Body of pancreas (tissue), 4 donors: ENCODE data around the gene TBC1D9B. TPM values are rescaled to one million over a fixed set of nuclear protein-coding genes. Genes with fewer than 3 reads are reported as not detected.

Experiments used
- ATAC-seq: fragments of 150-250 bp; one replicate; pipeline ENCODE4 v1.9.1; 2016
- DNase-seq, 4 donors: peaks; one replicate each; pipeline ENCODE4 v3.0.0-alpha.2; 2019
- H3K27ac ChIP-seq, 4 donors: fragments of 200-600 bp; sonication (generic); 1 replicate in 3 of 4; 2 replicates in 1 of 4; pipeline versions ENCODE4 v1.5.1 to v1.6.1; 2016 to 2019; ENCODE audit warnings: mild to moderate bottlenecking in 1 of 4, mixed read lengths in 1 of 4, moderate library complexity in 1 of 4
- H3K27me3 ChIP-seq, 2 donors: fragments of 200-600 bp; sonication (generic); one replicate each; pipeline ENCODE4 v1.6.0; 2016; ENCODE audit warnings: mild to moderate bottlenecking in 1 of 2
- H3K36me3 ChIP-seq, 2 donors: fragments of 200-600 bp; sonication (generic); replicated peaks in 1 of 2; 2 replicates each; pipeline ENCODE4 v1.5.1; 2016; ENCODE audit warnings: low read depth in 2 of 2; ENCODE audit not compliant: insufficient read depth in 1 of 2
- H3K4me1 ChIP-seq: fragments of 200-600 bp; sonication (generic); one replicate; pipeline ENCODE4 v1.6.0; 2016
- H3K4me3 ChIP-seq, 2 donors: fragments of 200-600 bp; sonication (generic); 1 replicate in 1 of 2; 2 replicates in 1 of 2; pipeline ENCODE4 v1.5.1; 2016 to 2019
- H3K9me3 ChIP-seq, 3 donors: fragments of 200-600 bp; sonication (generic); 1 replicate in 2 of 3; 2 replicates in 1 of 3; pipeline ENCODE4 v1.5.1; 2016
- POLR2A ChIP-seq, 3 donors: fragments of 450-650 bp; IDR thresholded peaks; one replicate each; pipeline ENCODE4 v1.6.1; 2016; ENCODE audit warnings: antibody characterized with exemption in 3 of 3, mild to moderate bottlenecking in 2 of 3
- WGBS, 2 donors: methylation state at CpG; one replicate each; pipeline ENCODE4 v1.1.5; 2017; 5-methylcytosine and 5-hydroxymethylcytosine counted together
- intact Hi-C: fragments of 100-400 bp; cut with DNase I; formaldehyde crosslinking; loops from one replicate; pipeline ENCODE4 v1.15.1; 2023
- total RNA-seq, 2 donors: library from RNA; depleted of rRNA; stranded (reverse); fragments of >200 nt; gene quantifications; one replicate each; pipeline ENCODE4 v1.1.0, GENCODE V29; 2016
- TF ChIP-seq, protein P1 (sequence below), 7 experiments: fragments of 450-650 bp in 4 of 7; fragments of 200-600 bp in 3 of 7; sonication (generic) in 3 of 7; IDR thresholded peaks; one replicate each; pipeline ENCODE4 v1.5.1; 2016 to 2019; ENCODE audit warnings: antibody characterized with exemption in 7 of 7

TBC1D9B gene
- total RNA-seq, 2 donors from 2014 or later = 69.8 to 121 TPM

DNA sequence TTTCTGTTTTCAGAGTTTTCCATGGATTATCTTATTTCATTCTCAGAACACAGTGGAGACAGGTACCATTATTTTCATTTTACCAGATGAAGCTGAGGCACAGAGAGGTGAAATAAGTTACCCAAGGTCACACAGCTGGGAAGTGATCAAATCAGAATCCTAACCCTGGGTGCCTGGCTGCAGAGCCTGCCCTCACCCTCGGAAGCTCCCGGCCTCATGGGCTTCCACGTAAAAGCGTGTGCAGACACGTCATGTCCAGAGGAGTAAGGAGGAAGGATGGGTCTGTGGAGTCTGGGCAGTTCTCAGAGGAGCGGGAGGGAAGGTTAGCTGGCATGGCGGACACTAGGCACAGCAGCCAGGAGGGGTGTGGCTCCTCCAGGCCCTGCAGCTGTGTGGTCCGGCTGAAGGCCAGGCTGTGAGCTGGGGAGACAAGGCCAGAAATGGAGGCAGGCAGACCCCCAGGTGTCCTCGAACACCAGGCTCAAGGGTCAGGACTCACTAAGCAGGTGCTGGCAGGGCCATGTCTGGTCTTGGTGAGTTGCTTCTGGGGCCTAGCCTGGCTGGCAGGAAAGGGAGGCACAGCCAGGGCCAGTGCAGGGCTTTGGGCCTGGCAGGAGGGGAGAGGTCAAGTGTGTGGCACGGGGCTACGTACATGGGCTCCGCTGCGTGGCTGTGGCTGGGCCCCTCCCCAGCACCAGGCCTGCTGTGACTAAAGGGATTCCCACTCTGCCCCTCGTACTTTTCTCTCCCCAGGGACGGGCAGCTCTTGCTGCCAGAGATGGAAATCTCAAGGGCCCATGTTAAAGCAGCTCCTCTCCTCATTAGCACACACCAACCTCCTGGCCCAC lies 5.6 kb downstream of the TBC1D9B start:
- Histone ChIP-seq H3K36me3 (peaks cover 0 to 14% of the 10 kb centered on the region in 2 donors), H3K27ac (no peak overlapping the region)

DNA sequence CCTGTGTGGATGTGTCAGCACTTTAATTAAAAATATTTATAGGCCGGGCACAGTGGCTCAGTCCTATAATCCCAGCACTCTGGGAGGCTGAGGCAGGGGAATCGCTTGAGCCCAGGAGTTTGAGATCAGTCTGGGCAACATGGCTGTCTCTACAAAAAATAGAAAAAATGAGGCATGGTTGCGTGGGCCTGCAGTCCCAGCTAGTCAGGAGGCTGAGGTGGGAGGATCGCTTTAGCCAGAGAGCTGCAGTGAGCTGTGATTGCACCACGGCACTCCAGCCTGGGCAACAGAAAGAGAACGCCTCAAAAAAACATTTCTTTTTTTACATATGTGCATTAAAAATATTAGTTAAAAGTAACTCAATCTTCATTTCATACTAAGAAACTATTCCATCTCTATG lies 6.2 kb downstream of the TBC1D9B start:
- peaks cover 0 to 14% of the 10 kb centered on the region in 2 donors for H3K36me3 ChIP-seq
- no peak overlapping the region for H3K4me3 ChIP-seq
- no peak for DNase-seq
- no peaks in the 10 kb centered on the region for H3K9me3 ChIP-seq
- no peaks in the 10 kb centered on the region for H3K27me3 ChIP-seq
- 89 to 91% methylated on average over 6 of the region's 6 CpGs for WGBS, 2 donors
- no peak for ATAC-seq
- no peak overlapping the region for H3K27ac ChIP-seq
- intact Hi-C loops = loop anchor here (10.0 kb wide), 1 partner anchor 97 kb away; the partner anchor contains the start of gene MGAT4B
- TF ChIP-seq, protein P1, sequence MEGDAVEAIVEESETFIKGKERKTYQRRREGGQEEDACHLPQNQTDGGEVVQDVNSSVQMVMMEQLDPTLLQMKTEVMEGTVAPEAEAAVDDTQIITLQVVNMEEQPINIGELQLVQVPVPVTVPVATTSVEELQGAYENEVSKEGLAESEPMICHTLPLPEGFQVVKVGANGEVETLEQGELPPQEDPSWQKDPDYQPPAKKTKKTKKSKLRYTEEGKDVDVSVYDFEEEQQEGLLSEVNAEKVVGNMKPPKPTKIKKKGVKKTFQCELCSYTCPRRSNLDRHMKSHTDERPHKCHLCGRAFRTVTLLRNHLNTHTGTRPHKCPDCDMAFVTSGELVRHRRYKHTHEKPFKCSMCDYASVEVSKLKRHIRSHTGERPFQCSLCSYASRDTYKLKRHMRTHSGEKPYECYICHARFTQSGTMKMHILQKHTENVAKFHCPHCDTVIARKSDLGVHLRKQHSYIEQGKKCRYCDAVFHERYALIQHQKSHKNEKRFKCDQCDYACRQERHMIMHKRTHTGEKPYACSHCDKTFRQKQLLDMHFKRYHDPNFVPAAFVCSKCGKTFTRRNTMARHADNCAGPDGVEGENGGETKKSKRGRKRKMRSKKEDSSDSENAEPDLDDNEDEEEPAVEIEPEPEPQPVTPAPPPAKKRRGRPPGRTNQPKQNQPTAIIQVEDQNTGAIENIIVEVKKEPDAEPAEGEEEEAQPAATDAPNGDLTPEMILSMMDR (IDR thresholded peaks at IDR 0.05) = no peak
- no peak for TF ChIP-seq POLR2A (IDR thresholded peaks at IDR 0.05)
- H3K4me1 ChIP-seq = peaks cover 22% of the 10 kb centered on the region

More for the DNA sequence above, 5.6 kb downstream of the TBC1D9B start:
- Histone ChIP-seq H3K9me3 (no peaks in the 10 kb centered on the region), H3K4me1 (peaks cover 28% of the 10 kb centered on the region), H3K27me3 (no peaks in the 10 kb centered on the region), H3K4me3 (no peak overlapping the region)
- DNase-seq = no peak
- no peak for ATAC-seq
- intact Hi-C loops = loop anchor here (10.0 kb wide), 1 partner anchor 97 kb away; the partner anchor contains the start of gene MGAT4B
- no peak for TF ChIP-seq POLR2A (IDR thresholded peaks at IDR 0.05)
- TF ChIP-seq, protein P1 (IDR thresholded peaks at IDR 0.05) = no peak
- WGBS, 2 donors = 86 to 91% methylated on average over 10 to 14 of the region's 15 CpGs

DNA sequence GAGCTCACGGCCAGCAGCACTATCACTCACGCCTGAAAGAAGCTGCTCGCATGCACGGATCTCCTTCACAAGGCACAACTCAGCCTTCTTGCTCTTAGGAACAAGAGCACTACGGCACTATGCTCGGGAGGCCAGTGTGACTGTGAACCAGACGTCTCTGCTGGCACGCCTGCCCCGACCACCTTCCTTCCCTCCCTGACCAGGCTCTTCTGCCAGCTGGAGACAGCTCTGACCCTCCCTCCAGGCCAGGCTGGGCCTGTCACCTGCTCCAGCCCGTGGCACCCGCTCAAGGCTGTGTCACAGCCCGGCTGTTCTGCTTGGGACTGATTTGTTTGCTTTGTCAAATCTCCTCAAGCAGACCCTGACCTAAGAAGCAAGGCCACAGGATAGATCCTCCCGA lies 7.0 kb downstream of the TBC1D9B start:
- Histone ChIP-seq H3K9me3 (no peaks in the 10 kb centered on the region), H3K4me3 (no peak overlapping the region), H3K27me3 (no peaks in the 10 kb centered on the region), H3K36me3 (peaks cover 0 to 16% of the 10 kb centered on the region in 2 donors), H3K4me1 (peaks cover 15% of the 10 kb centered on the region), H3K27ac (no peak overlapping the region)
- DNase-seq = peak; percentile 43 to 66 (median 50)
- intact Hi-C loops = loop anchor here (10.0 kb wide), 1 partner anchor 96 kb away; the partner anchor contains the start of gene MGAT4B
- no peak for TF ChIP-seq POLR2A (IDR thresholded peaks at IDR 0.05)
- TF ChIP-seq, protein P1 (IDR thresholded peaks at IDR 0.05) = no peak
- 31 to 33% methylated on average over 9 to 13 of the region's 13 CpGs for WGBS, 2 donors
- ATAC-seq = peak; percentile 74

DNA sequence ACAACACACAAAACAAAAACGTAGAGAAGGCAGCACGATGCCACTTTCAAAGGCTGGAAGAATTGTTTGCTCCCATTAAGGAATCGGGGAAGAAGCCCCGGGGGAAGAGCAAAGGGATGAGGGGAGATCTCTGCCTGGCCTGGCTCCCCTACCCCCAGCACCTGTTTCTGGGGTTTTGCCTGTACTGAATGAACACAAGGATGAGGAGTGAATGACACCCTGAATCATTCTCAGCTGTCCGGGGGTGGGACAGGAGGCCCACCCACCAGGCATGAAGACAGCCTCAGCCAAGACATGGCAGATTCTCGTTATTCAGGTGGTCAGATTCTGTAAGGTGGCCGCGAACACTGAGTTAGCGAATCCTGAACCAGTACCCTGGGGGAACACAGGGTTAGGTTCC lies 7.5 kb downstream of the TBC1D9B start:
- no peak overlapping the region for H3K4me3 ChIP-seq
- intact Hi-C loops = loop anchor here (10.0 kb wide), 1 partner anchor 95 kb away; the partner anchor contains the start of gene MGAT4B
- DNase-seq = no peak
- H3K36me3 ChIP-seq = peaks cover 0 to 18% of the 10 kb centered on the region in 2 donors
- WGBS, 2 donors = 84 to 85% methylated on average over 9 of the region's 9 CpGs
- no peak overlapping the region for H3K27ac ChIP-seq
- H3K27me3 ChIP-seq = no peaks in the 10 kb centered on the region
- H3K9me3 ChIP-seq = no peaks in the 10 kb centered on the region
- TF ChIP-seq, protein P1 (IDR thresholded peaks at IDR 0.05) = no peak
- TF ChIP-seq POLR2A (IDR thresholded peaks at IDR 0.05) = no peak
- peaks cover 15% of the 10 kb centered on the region for H3K4me1 ChIP-seq
- no peak for ATAC-seq
